GM21619 (cell line): ENCODE results near the gene IL16.
"Not testable (repeated sequence)": the region's sequence is repeated elsewhere in the genome, so short reads cannot be mapped to it uniquely, and the experiment has no call there.

Experiments
- ATAC-seq: cut with Tn5 transposase; IDR thresholded peaks from one replicate; pipeline ENCODE4 v1.9.1; 2021; ENCODE audit not compliant: unreplicated experiment

Gene IL16

DNA sequence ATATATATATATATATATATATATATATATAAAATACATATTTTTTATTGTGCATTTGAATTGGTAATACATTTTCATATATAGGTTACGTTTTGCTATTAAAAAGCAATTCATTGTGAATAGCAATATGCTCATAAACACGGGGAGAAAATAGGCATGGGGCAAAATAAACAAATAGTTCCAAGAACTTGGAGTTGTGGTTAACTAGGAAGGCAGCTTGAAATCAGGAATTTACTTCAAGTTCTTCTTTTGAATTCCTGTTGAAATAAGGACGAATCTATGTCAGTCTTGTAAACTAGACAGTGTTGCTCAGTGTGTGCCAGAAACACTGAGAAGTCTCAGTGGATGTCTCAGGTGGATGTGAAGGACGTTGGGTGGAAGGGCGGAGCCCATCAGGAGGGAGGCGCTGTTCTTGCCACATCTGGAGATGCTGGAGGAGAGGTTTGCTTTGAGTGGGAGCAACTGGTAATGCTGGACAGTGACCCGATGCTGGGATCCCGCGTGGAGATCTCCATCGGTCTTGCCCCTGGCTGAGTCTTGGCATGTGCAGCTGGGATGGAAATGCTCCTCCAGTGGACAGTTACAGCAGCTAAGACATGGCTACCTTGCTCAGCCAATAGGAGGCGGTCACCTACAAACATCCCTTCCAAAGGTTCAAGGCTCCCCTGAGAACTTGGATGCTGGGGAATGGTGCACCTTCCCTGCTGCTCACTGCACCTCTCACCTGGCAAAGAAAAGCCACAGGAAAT is 2.5 kb downstream of the IL16 start:
- no peak for ATAC-seq

DNA sequence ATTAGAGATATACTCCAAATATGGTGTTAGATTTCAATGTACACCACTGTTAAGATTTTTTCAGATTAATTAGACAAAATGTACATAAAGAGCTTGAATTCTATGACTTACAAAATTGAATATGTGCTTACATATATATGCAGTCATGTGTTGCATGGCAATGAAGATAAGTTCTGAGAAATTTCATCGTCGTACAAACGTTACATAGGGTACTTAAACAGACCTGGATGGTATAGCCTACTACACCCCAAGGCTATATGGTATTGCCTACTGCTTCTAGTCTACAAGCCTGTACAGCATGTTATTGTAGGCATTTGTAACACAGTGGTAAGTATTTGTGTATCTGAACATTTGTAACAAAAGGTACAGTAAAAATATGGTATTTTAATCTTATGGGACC is 9.3 kb downstream of the IL16 start:
- ATAC-seq = no peak

DNA sequence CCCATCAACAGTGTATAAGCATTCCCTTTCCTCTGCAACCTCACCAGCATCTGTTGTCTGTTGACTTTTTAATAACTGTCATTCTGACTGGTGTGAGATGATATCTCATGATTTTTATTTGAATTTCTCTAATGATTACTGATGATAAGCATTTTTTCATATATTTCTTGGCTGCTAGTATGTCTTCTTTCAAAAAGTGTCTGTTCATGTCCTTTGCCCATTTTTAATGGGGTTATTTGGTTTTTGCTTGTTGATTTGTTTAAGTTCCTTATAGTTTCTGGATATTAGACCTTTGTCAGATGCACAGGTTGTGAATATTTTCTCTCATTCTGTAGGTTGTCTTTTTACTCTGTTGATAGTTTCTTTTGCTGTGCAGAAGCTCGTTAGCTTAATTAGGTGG is 11.3 kb downstream of the IL16 start:
- ATAC-seq = not testable (repeated sequence)

DNA sequence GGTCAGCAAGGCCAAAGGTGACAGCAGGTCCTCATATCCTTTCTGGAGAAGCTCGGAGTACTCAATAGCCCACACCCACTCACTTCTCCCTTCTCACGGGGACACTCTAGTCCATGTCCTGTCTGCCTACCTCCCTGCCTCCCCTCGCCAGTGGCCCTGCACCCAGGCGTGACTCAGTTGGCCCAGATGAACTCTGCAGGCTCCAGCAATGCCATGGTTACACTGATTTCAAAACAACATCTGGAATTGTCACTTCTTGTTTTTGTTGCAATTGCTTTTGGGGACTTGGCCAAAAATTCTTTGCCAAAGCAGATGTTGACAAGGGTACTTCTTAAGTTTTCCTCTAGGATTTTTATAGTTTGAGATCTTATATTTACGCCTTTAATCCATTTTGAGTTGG is 13.0 kb downstream of the IL16 start:
- no peak for ATAC-seq

DNA sequence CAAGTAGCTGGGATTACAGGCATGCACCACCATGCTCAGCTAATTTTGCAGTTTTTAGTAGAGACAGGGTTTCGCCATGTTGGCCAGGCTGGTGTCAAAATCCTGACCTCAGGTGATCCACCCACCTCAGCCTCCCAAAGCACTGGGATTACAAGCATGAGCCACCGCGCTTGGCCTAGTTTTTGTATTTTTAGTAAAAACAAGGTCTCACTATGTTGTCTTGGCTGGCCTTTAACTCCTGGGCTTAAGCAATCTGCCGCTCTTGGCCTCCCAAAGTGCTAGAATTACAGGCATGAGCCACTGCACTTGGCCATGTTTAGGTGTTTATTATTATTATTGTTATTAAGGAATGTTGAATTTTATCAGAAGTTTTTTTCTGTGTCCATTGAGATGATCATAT is 14.7 kb downstream of the IL16 start:
- ATAC-seq = no peak

DNA sequence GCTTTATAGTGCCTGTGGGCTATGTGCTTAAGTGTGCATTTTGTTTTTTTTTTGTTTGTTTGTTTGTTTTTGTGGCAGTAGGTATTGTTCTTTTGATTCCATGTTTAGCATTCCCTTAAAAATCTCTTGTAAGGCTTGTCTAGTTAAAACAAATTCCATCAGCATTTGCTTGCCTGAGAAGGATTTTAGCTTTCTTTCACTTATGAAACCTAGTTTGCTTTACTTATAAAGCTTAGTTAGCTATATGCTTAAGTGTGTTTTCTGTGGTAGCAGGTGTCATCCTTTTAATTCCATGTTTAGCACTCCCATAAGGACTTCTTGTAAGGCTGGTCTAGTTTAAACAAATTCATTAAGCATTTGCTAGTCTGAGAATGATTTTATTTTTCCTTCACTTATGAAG is 17.3 kb downstream of the IL16 start:
- ATAC-seq = no peak

DNA sequence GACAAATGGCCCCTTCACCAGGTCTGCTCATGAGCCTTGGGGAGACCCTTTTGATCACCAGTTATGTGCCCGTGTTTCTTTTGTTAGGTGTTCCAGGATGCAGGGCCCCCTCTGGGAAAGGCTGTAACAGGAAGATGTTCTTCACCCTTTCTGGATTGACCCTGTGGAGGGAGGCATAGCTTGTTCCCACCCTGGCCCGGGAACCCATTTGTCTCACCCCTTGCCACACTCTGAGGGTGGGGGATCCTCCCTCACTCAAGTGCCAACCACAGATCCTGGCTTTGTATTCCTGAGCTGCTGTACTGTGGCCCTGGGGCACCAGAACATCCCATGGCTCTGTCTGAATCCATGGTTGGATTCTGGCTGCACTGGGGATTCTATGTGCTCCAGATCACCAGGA is 18.9 kb downstream of the IL16 start:
- no peak for ATAC-seq

DNA sequence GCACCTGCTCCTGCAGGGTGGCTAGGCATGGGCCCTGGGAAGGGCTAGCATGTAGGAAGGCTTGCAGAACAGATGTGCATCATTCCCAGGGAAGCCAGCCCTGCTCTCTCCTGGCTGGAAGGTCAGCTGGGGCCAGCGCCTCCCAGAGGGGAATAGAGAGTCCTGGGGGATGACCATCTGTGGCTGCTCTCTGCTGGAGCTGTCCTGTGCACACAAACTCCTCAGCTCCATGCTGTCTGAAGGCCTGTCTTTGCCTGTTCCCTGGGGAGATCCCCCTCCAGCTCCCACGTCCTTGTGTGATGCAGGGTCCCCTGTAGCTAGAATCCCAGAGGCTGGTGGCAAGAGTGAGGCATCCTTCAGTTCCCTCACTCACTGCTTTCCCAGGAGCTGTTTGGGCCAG is 19.3 kb downstream of the IL16 start:
- no peak for ATAC-seq

DNA sequence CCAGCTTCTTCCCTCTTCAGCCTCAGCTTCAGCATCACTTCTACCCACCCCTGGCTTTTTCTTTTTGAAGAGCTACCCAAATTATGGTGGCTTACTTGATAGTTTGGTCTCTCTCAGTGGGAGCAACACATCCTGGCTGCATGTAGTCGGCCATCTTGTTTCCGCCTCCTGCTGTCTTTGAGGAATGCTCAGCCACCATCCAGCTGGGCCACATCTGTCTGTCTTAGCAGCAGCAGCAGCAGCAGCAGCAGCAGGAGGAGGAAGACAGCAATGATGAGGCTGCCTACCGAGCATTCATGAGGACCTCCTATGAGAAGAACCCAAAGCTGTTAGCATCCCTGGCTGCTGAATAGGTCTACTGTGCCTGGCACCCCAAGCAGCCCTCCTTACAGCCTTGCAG is 19.7 kb downstream of the IL16 start:
- ATAC-seq = no peak

DNA sequence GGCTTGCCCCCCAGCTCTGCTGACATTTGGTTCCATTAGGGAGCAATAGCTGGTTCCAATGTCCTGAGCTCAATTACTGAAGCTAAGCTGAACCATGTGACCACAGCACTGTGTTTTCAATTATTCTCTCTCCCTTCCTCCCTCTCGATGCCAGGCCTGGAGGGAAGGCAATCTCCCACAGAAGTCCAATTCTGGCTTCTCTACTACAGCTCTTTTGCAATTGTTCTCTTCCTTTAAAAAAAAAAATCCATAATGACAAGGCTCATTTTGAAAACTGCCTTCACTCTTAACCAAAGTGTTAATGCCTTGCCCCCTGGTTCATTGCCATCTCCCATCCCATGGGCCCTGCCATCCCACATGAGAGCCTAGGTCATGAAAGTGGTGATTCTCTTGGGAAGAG is 24.8 kb downstream of the IL16 start:
- no peak for ATAC-seq

DNA sequence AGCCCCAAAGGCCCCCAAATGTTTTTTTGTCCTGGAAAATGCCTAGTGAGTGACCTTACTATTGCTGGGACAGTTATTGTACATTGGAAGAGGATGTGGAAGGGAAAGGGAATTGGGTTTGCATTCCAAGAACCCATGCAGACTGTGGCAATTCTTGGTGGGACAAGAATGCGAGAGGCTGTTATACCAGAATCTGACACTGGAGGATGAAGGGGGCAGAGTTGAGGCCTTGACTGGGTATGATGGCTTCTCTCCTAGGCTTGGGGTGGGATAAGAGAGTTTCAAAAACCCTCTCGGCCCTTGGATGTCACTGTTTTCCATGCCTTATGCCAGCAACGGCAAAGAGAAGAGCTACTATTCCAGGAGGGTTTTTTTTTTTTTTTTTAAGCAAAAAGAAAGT is 25.3 kb downstream of the IL16 start:
- no peak for ATAC-seq

DNA sequence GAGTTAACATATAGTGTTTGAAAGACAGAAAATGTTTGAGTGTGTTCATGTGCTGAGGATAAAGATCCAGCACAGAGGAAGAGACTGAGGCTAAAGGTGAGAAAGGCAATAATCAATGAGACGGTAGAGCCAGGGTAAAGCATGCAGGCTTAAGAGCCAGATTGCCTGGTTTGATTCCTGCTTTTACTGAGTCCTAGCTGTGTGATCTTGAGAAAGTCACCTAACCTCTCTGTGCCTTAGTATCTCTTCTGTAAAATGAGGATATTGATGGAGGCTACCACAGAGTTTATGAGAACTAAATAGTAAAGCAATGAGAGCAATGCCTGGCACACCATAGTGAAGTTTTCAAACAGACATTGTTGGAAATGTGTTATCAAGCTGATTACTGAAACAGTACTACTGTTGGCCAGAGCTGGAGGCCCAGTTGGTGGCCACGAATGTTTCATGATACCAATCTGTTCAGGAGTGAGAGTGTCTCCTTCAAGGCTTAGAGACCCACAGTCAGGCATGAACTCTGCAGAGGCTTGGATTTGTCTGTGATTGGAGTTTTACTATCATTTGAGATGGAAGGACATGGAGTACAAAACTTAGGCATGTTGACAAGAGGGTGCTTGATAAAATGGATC is 26.8 kb downstream of the IL16 start:
- ATAC-seq = no peak

DNA sequence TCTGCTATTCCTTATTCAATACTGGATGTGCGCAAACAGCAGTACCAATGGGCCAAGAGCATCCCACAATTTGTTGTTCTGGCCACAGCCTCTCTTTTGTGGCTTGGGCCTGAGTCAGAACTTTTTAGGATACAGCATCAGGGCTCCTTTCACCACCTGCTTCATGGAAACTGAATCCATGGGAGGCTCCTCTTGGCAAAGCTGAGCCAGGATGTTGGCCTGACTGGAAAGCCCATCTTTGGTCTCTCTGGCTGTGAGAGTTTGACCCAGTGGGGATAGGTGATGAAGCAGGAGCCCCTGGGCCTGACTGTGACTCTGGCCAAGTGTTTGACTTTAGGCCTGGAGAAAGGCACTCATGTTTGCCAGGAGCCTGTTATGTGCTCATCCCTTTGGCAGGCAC is 27.6 kb downstream of the IL16 start:
- no peak for ATAC-seq

DNA sequence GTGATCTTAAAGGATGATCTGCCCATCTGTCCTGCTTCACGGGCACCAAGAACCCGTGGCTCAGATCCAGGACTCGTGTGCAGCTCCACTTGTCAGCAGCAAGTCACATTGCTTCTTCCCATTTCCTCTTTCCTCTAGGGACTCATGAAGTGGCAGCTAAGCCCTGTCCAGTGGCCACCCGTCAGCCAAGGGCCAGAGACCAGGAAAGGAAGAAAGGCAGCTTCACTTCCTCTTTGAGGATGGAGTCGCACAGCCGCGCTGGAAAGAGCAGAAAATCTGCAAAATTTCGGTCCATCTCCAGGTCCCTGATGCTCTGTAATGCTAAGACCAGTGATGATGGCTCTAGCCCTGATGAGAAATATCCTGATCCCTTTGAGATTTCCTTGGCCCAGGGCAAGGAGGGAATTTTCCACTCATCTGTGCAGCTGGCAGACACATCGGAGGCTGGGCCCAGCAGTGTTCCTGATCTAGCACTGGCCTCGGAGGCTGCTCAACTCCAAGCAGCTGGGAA is 28.5 kb downstream of the IL16 start:
- no peak for ATAC-seq

DNA sequence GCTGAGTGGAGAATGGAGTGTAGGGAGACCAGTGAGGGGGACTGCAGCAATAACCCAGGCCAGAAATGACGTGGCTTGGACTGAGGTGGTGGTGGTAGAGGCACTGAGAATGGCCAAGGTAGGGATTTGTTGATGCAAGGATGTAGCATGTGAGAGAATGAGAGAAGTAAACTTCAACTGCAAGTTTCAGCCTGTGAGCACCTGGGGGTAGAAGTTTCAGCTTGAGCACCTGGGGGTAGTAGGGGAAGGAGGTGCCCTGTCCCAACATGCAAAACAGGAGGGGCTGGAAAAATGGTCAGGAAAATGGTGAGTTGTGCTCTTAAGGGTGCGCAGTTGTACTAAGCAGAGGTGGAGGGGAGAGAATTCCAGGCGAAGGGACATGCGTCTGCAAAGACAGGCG is 31.0 kb downstream of the IL16 start:
- ATAC-seq = no peak

DNA sequence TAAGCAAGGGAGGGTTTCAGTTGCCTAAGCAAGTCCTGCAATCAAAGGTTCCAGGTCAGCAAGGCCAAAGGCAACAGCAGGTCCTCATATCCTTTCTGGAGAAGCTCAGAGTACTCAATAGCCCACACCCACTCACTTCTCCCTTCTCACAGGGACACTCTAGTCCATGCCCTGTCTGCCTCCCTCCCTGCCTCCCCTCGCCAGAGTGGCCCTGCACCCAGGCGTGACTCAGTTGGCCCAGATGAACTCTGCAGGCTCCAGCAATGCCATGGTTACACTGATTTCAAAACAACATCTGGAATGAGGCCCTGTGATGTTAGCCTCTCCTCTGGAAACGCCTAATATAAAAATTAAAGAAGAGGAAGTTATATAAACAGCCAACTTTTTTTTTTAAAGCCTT is 32.9 kb downstream of the IL16 start:
- no peak for ATAC-seq

DNA sequence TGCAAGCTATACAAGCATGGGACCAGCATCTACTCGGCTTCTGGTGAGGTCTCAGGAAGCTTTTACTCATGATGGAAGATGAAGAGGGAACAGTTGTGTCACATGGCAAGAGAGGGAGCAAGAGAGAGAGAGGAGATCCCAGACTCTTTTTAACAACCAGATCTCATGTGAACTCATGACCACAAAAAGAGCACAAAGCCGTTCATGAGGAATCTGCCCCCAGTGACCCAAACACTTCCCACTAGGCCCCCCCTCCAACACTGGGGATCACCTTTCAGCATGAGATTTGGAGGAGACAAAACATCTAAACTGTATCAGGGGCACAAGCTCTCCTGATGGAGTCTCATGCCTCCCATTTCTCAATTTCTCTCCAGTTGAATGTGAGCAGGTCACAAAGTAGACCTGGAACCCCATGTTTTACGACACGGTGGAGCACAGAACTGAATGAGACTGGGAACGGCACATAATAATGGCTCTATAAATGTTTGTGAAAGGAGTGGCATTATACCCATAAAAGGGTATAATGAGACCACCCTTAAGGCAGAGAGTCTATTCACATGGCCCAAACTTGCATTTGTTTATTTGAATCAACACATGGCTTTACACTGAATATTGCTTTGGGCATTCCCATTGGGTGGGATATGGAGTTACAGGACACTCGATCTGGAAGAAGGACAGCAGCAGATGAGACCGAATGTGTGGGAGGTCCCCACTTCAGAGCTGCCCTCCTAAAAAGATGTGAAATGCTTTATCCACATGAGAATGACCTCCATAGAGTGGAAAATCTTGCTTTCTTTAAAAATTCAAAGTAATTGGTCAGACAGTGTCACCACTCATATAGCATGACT is 38.8 kb downstream of the IL16 start:
- ATAC-seq = no peak

DNA sequence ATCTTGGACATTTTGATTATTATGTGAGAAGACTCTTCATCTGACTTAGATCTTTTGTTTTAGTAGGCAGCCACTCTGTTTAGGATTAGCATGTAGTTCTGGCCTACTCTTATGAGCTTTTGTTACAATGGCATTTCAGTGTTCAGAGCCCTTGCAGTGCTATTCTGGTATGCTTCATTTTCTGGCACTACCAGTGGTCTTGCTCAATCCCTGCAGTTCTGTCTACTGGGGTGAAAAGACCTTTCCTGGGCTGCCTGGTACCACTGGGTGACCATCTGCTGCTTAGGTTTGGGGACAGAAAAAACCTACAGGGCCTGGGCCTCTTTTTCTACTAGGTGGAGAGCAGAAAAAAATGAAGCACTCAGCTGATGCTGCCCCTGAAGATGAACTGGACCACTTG is 42.5 kb downstream of the IL16 start:
- no peak for ATAC-seq

DNA sequence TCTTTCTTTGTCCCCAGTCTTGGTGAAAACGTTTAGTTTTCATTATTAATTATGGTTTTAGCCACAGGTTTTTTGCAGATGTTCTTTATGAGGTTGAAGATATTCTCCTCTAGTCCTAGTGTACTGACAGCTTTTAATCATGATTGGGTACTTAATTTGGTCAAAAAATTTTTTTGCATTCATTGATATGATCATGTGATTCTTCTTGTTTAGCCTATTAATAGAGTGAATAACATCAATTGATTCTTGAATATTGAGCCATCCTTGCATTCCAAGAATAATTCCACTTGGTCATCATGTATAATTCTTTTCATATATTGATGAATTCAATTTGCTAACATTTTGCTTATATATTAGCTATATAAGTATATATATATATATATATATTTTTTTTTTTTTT is 46.1 kb downstream of the IL16 start:
- no peak for ATAC-seq

DNA sequence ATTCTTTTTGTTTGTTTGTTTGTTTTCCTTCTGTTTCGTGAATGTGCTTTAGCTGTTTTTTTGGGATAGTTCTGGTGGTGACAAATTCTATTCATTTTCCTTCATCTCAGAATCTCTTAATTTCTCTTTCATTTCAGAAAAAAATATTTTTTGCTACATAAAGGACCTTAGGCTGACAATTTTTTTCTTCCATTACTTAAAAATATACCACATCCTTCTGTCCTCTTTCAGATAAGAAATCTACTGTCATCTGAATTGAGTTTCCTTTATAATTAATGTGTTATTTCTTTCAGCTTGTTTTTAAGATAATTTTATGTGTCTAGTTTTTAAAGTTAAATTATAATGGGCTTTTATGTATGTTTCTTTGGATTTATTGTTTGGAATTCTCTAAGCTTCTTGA is 47.6 kb downstream of the IL16 start:
- no peak for ATAC-seq

DNA sequence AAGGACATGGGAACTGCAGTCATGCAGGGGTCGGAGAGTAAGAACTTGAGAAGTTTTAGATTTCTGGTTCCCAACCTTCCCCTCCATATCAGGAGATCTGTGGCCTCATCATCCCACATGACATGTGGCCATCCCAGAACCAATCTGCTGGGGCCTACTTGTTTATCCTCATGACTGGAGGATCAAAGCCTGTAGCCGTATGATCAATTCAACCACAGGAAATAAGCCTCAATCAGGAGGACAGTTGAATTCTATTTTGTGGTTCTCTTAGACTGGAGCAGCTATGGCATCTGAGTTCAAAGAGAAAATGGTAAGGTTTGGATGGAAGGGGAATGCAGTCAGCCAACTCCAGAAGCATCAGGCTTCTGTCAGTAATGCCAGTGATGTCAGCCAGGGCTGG is 57.2 kb downstream of the IL16 start:
- ATAC-seq = no peak
